ENCODE results near the gene TSPAN16.

TSPAN16 gene, protein sequence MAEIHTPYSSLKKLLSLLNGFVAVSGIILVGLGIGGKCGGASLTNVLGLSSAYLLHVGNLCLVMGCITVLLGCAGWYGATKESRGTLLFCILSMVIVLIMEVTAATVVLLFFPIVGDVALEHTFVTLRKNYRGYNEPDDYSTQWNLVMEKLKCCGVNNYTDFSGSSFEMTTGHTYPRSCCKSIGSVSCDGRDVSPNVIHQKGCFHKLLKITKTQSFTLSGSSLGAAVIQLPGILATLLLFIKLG

DNA sequence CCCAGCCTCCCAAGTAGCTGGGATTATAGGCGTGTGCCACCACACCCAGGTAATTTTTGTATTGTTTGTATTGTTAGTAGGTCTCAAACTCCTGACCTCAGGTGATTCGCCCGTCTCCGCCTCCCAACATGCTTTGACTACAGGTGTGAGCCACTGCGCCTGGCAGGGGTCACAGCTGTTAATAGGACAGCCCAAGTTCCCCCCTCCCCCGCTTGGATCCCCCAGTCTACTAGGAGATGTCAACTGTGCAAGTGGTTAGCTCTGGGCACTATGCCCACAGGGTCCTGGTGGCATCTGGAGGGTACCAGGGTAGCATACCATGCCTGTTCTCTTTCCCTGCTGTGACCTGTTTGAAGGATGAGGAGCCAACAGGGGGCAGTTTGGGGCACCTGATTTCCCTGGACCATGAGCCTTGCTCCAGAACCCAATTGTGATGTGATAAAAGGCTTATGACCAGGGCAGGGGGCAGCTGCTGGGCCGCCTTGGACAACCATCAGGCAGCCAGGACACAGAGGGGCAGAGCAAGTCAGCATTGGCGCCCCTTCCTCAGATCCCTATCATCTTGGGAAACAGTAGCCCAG lies at the start of gene TSPAN16:
Gene TSPAN16, plus strand, starts transcription at position 496 of the 581 bp plus-strand sequence. CDS start 138 bp downstream, outside the sequence.
- DNase-seq, result no peak

DNA sequence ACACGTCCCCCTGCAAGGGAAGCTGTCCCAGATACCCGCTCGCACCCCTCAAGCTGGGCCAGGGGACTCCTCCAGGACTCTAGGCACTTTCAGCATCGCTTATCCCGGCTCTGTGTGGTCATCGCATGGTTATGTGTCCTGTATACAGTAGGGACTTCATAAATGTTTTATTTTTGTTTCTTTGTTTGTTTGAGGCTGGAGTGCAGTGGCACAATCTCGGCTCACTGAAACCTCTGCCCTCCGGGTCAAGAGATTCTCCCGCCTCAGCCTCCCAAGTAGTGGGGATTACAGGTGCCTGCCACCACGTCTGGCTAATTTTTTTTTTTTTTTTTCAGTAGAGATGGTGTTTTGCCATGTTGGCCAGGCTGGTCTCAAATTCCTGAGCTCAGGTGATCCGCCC lies 49.0 kb upstream of the TSPAN16 start:
- no peak for DNase-seq

DNA sequence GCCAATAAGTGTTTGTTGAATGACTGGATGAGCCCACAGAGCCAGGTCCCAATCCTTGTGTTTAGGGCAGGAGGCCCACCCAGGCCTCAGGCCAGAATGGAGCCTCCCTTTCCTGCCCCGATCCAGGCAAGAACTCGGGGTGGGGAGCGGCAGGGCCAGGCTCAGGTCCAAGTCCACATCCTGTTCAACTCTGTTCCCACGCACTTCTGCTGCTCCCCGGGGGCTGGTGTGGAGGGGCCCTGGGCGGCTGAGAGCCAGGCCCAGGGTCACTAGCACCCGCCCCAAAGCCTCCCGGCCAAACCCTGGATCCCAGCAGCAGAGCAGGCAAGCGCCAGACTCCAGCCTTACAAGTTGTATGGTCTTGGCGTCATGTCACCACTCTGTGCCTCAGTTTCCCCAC lies 48.6 kb upstream of the TSPAN16 start:
- DNase-seq, result peak; percentile 83

DNA sequence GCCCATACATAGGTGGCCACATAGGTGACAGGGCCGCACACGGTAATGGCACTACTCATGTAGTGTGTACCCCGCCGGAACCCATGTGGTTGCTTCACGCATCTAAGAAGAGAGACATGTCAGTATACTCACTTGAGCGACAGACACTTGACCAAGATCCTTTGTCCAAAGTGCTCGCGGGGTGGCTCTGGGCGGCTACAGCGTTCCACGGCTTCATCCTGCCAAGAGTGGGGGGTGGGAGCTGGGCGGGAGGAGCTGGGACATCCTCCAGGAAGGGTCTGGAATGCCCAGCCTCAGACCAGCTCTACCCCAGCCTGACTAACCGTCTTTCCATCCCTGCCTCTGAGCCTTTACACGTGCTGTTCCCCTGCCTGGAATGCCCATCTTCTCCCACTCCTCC lies 48.0 kb upstream of the TSPAN16 start:
- DNase-seq, result no peak

DNA sequence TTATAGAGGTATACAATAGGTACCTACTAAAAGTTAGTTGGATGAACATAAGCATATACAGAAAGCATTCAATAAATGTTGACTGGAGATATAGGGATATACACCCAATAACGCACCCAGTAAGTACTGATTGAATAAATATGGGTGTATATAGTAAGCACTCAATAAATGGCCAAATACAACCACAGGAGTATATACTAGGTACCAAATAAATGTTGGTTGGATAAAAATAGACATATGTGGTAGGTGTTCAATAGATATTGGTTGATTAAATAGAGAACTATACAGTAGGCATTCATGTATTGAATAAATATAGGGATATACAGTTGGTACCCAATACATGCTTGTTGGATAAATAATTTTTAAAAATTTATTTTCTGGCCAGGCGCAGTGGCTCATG lies 47.1 kb upstream of the TSPAN16 start:
- no peak for DNase-seq

DNA sequence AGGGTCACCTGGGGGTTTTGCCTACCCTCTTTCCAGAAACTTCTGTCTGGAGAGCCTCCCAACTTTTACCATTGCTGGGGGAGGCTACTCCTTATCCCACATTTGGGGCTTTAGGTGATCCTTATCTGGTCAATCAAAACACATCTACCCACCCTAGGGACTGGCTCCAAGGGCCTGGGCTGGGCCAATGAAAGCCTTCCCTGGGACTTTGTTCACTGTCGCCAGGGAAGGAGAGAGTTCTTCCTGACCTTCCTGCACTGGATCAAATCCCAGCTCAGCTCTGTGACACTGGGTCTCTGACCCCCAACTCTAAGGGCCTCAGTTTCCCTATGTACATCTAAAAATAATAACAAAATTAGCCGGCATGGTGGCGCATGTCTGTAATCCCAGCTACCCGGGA lies 44.7 kb upstream of the TSPAN16 start:
- DNase-seq, result no peak

DNA sequence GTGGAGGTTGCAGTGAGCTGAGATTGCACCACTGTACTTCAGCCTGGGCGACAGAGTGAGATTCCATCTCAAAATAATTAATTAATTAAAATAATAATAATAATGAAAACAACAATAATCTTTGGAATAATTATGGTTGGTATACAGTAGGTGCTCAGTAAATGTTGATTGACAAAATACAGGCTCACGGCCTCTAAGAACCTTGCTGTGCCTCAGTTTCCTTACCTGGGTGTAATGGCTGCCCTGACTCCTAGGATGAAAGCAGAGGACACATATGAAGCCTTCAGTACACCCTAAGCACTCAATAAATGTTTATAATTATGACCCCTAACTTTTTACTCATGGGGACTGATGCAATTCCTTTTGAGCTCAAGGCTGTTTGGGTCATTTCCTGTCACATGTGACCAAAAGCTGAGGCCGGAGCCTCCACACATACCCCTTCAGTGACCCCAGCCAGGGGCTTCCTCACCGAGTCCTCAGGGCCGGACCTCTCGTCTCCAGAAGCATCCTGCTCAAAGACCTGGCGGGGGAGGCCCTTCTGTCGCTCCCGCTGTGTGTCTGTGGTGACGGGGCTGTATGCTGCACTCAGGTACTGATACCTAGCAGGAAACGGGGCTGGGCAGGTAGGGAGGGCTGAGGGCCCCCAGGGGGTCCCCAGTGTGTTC lies 44.2 kb upstream of the TSPAN16 start:
- DNase-seq, result no peak

DNA sequence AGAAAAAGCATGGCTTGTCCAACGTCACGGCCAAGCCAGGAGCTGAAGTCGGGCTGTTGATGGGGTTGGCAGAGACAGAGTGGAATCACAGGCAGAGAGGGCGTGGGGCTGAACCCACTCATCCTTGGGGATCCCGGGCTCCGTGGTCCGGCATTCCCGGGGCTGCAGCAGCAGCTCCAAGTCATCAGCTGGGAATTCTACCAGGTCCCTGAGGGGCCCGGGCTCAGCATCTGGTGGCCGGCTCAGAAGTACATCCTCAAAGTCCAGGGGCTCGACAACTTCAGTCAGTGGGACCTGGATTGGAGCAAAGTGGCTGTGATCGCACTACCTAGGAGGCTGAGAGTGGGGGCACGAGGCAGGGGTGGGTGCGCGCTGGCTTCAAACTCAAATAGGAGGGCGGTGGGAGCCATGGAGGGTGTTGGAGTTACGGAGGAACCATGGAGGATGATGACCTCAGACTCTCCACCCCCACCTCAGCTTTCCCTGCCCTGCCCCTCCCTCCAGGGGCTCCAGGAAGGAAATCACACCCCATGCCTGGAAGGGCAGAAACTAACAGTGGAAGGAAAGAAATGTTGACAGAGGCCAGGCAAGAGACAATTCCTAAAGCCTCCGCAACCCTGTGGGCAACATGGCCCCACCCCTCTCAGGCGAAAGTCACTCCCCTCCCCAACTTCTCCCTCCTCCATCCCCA lies 43.1 kb upstream of the TSPAN16 start:
- DNase-seq, result no peak

DNA sequence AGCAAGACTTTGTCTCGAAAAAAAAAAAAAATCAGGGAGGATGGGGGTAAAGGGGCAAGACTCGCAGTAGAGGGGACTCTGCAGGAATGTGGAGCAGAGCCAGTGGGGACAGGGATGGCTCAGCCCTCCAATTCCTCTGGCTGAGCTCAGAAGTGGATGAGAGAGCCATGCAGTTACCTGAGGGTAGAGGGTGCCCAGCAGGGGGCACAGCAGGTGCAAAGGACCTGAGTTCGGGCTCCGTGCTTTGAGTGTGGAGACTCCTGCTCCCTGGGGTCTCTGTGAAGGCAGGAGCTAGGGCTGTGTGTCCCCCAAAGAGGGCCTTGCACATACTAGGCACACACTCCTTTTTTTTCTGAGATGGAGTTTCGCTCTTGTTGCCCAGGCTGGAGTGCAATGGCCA lies 41.3 kb upstream of the TSPAN16 start:
- DNase-seq, result no peak

DNA sequence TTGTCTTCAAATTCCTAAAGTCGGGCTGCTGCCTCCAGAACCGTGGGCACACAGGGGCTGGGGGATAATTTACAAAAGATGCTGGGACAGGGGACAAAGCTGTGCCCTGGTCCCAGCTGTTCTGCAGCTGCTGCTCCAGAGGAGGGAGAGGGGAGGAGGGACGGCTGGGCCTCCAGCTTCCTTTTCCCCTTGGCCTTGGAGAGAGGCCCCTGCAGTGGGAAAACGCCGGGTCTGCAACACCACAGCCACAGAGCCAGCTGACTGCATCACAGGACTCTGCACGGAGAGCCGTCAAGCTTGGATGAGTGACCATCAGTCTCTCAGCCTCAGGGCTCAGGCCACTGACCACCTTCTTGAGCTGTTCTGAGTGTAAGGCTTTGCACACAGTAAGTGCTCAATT lies 39.8 kb upstream of the TSPAN16 start:
- peak; percentile 89 for DNase-seq

DNA sequence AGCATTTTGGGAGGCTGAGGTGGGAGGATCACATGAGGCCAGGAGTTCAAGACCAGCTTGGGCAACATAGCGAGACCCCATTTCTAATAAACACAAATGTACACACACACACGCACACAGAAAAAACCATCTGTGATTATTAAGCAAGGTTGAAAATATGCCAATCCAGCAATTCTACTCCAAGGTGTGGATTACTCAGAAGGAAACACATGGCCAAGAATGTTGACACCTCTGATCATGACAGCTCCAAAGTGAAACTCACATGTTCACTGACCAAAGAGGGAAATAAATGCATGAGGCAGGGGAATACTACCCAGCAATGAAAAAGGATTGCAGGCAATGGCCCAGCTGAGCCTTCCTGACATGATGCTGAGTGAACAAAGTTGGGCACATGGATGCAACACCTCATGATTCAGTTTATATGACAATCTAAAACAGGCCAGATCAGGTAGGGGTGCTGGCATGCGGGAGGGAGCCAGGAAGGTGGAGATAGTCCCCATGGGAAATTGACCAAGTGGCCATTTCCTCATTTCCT lies 38.0 kb upstream of the TSPAN16 start:
- DNase-seq, result no peak

DNA sequence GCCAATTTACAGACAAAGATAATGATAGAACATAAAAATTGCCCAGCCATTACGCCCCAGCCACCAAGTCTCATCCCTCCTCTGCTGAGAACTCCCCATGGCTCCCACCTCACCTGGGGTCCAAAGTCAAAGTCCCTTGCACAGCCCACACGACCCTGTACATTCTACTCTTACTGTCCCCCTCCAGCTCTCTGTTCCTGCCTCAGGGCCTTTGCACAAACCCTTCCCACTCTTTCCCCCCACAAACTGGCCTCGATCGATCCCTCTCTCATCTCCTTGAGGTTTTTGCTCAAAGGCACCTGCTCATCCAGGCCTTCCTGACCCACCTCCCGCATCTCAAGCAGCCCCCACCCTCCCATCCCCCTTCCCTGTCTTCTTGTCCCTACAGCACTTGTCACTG lies 35.0 kb upstream of the TSPAN16 start:
- no peak for DNase-seq

DNA sequence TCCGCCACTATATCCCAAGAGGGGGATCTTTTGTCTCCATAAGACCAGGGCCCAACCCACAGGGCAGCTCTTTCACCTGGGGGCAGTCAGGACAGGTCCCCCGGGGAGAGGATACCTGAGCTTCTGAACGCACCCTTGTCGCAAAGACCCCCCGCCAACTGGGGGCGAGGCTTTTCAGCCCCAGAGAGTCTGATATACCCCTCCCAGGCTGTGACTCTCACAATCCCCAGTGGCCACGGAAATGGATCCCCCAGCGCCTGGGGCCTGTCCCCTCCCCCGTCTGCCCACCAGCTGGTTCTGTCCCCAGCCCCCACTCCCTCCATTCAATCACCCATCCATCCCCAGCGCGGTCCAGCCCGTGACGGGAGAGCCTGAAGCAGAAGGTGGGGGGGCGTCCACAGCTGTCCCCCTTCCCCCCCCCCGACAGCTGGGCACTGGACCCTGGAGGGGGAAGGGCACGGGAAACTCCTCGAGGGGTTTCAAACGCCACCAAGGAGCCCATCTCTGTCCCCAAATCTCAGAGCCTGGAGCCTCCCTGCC lies 34.5 kb upstream of the TSPAN16 start:
- peak; percentile 64 for DNase-seq

DNA sequence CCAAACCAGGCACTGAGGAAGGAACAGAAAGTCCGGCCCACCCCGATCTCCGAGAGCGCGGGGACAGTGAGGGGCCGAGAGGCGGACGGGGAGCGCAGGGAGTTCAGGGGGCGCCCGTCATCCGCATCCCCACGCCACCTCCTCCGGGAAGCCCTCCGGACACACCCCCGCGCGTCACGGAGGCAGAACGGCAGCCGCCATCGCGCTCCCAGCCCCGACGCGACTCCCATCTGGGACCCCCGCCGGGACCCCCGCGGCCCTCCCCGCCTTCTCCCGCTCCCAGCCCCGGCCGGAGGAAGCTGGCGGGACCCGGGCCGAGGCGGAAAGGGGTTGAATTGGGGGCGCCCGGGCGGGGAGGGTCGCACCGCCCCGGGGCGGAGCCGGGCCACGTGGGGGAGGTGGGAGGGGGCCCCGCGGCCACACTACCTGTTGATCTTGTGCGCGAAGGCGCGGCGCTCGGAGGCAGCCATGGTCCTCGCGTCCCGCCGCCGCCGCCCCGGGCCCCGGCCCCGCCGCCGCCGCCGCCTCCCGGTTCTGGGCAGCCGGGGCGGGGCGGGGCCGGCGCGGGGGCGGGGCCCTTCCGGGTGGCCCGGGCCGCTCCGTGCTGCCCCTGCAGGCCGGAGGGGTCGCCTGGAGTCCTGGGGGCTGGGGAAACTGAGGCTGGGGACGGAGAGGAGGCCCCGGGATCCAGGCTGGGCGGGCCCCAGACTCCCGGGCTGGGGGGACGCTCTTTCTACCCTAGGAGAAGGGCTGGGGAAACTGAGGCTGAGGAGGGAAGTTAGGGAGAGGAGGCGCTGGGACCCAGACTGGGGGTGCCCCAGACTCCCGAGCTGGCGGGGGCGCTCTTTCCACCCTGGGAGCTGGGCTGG lies 33.8 kb upstream of the TSPAN16 start, which contains the start of gene DOCK6:
Gene DOCK6, minus strand, starts transcription at position 554 of the 869 bp plus-strand sequence. Its CDS starts 84 bp downstream, at position 470.
- peak; percentile 61 for DNase-seq

DNA sequence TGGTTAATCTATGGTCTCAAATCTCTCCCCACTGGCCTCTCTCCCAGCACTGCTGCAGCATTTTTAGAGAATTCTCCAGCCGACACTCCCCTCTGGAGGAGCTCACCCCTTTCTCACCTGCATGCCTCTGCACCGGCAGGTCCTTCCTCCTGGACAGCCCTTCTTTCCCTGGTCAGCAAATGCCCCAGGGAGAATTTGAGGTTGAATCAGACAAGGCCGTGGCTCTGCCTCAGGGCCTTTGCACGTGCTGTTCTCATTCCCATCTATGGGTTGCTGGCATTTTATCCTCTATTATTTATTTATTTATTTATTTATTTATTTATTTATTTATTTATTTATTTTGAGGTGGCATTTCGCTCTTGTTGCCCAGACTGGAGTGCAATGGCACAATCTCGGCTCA lies 32.2 kb upstream of the TSPAN16 start:
- no peak for DNase-seq

DNA sequence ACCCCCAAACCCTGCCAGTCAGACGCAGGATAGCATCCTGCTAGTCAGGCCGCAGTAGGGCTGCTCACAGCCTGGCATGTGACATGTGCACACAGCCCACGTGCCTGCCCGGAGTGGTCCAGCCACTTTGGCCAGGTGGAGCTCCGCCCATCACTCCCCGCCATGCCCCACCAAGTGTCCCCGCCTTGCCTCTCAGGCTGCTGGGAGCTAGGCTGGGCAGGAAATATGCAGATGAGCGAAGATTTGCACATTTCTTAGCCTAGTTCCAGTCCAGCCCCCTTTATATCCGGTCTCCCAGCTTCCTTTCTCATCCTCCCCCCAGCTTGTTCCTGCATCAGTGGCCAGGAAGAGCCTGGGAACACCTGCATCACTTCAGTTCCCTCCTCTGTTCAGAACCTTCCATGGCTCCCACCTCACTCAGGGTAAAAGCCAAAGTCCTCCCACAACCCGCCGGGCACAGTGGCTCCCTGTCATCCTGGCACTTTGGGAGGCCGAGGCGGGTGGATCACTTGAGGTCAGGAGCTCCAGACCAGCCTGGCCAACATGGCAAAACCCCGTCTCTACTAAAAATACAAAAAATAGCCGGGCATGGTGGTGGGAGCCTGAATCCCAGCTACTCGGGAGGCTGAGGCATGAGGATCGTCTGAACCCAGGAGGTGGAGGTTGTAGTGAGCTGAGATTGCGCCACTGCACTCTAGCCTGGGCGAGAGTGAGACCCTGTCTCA lies 31.3 kb upstream of the TSPAN16 start:
- no peak for DNase-seq

DNA sequence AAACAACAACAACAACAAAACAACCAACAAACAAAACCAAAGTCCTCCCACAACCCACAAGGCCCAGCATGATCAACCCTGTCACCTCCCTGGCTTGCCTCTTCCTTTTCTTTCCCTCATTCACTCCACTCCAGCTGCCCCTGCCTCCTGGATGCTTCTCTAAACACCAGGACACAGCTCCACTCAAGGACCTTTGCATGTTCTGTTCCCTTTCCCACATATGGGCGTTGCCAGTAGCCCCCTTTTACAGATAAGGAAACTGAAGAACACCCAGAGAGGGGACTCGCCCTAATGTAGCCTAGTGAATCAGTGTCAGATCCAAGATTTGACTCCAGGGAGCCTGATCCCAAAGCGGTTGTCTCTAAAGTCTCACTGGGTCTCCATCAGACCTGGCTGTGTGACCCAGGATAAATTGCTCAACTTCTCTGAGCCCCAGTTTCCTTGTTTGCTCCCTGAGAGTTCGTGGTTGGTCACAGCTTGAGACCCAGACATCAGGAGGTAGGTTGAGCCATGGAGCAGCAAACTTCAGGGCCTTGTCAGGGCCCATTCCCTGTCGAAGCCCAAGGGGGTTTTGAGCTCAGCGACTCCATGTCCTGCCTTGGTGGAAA lies 30.7 kb upstream of the TSPAN16 start:
- no peak for DNase-seq

DNA sequence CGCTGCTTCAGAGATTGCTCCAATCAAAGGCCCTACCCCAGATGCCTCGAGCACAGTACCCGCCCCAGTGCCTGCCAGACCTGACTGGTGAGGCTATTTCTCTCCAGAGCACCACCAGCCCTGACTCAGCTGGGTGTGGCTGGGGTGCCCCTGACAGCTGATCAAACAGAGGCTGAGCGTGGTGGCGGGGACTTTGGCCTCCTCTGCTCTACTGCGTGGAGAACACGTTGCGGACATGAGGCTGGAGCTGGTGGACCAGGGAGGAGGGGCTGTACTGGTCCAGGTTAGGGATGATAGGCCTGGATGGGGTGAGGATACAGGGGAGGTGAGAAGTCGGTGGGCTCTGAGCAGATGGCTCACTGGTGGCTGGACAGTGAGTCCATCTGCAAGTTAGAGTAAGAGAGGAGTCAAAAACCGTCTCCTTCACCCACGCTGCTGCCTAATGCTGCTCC lies 30.1 kb upstream of the TSPAN16 start:
- no peak for DNase-seq

DNA sequence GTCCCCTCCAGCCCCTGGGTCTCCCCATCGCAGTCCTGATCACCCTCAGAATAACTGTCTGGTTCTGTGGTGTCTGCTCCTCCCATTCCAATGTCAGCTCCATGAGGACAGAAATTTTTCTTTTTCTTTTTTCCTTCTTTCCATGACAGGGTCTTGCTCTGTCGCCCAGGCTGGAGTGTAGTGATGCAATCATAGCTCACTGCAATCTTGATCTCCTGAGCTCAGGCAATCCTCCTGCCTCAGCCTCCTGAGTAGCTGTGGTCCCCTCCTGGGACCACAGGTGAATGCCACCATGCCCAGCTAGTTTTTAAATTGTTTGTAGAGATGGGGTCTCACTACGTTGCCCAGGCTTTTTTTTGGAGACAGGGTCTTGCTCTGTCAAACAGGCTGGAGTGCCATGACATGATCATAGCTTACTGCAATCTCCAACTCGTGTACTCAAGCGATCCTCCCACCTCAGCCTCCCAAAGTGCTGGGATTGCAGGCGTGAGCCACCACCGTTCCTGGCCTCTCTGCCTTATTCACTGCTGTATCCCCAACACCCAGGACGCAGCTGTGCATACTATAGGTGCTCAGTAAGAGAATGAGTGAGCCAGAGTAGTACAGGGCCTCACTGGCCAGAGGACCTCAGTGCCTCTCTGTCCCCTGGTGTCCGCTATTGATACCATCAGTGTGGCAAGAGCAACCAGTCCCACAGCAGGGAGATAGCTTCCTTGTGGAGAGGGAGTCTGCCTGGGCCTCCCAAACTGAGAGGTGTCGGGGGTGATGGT lies 28.5 kb upstream of the TSPAN16 start:
- DNase-seq, result no peak

DNA sequence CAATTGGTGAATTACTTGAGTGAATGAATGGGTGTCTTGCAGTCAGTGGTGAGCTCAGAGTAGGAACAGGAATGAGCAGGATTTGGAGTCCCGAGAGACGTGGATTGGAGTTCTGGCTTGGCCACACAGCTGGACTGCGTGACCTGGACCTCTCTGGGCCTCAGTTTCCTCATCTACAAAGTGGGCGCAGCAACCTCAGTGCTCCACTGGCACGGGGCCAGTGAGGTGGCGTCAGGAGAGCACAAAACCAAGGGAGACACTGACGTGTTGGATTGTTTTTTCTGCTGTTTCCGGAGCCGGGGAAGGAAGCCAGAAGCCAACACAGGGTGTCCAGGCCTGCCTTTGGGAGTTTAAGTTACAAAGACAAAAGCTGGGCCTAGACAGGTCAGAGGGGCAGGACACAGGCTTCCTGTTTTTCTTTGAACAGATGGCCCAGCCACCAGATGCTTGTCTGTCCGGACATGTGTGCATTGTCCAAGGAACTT lies 27.1 kb upstream of the TSPAN16 start:
- peak; percentile 75 for DNase-seq
